Osteocyte (in vitro differentiated cells): ENCODE data around the gene PKP3. TPM values are rescaled to one million over a fixed set of nuclear protein-coding genes. Genes with fewer than 3 reads are reported as not detected.
"Not testable (repeated sequence)": the region's sequence is repeated elsewhere in the genome, so short reads cannot be mapped to it uniquely, and the experiment has no call there.

Experiments
- DNase-seq: peaks from one replicate; pipeline ENCODE4 v3.0.0; 2021; ENCODE audit warnings: mixed read lengths; ENCODE audit not compliant: unreplicated experiment; ENCODE audit errors: extremely low spot score
- H3K27ac Mint-ChIP-seq: one replicate; pipeline ENCODE4 v1.8.0; 2021; ENCODE audit warnings: mild to moderate bottlenecking, mixed read lengths; ENCODE audit not compliant: unreplicated experiment
- H3K27me3 Mint-ChIP-seq: one replicate; pipeline ENCODE4 v1.8.0; 2021; ENCODE audit warnings: mixed read lengths; ENCODE audit not compliant: unreplicated experiment
- H3K36me3 Mint-ChIP-seq: one replicate; pipeline ENCODE4 v1.8.0; 2021; ENCODE audit warnings: mixed read lengths; ENCODE audit not compliant: unreplicated experiment
- H3K4me1 Mint-ChIP-seq: one replicate; pipeline ENCODE4 v1.8.0; 2021; ENCODE audit warnings: mixed read lengths; ENCODE audit not compliant: unreplicated experiment
- H3K4me3 Mint-ChIP-seq: one replicate; pipeline ENCODE4 v1.8.0; 2021; ENCODE audit warnings: mild to moderate bottlenecking, moderate library complexity, mixed read lengths; ENCODE audit not compliant: unreplicated experiment
- H3K9me3 Mint-ChIP-seq: one replicate; pipeline ENCODE4 v1.8.0; 2021; ENCODE audit warnings: mixed read lengths; ENCODE audit not compliant: unreplicated experiment
- CTCF ChIP-seq: fragments of 200-600 bp; sonication (generic); IDR thresholded peaks from 2 replicates; pipeline ENCODE4 v1.5.0; 2021; ENCODE audit warnings: antibody characterized with exemption, mild to moderate bottlenecking, moderate library complexity
- total RNA-seq: library from RNA; stranded (reverse); gene quantifications from 2 replicates; pipeline ENCODE4 v1.2.1, GENCODE V29; 2021

Gene PKP3
- total RNA-seq, 1 donor from 2014 or later = 0.40 TPM

GRCh38 chr11:409008-409599, 15.1 kb downstream of the PKP3 start:
- no peaks in the 10 kb centered on the region for H3K27me3 Mint-ChIP-seq

GRCh38 chr11:409600-410483, 15.8 kb downstream of the PKP3 start:
- Mint-ChIP-seq H3K4me1 (peaks cover 31% of the 10 kb centered on the region), H3K27ac (no peak overlapping the region), H3K36me3 (no peaks in the 10 kb centered on the region), H3K27me3 (no peaks in the 10 kb centered on the region), H3K9me3 (no peaks in the 10 kb centered on the region), H3K4me3 (no peak overlapping the region)
- no peak for DNase-seq
- TF ChIP-seq CTCF = no peak

More at GRCh38 chr11:409008-409599, 15.1 kb downstream of the PKP3 start:
- Mint-ChIP-seq H3K9me3 (no peaks in the 10 kb centered on the region), H3K4me3 (no peak overlapping the region), H3K4me1 (peaks cover 24% of the 10 kb centered on the region), H3K27ac (no peak overlapping the region), H3K36me3 (no peaks in the 10 kb centered on the region)
- no peak for TF ChIP-seq CTCF
- DNase-seq = no peak

GRCh38 chr11:410711-411110, 16.7 kb downstream of the PKP3 start:
- not testable (repeated sequence) for H3K4me3 Mint-ChIP-seq
- H3K4me1 Mint-ChIP-seq = peaks cover 33% of the 10 kb centered on the region

GRCh38 chr11:411520-411919, 17.5 kb downstream of the PKP3 start:
- not testable (repeated sequence) for H3K27me3 Mint-ChIP-seq, H3K36me3 Mint-ChIP-seq, DNase-seq, H3K27ac Mint-ChIP-seq, H3K9me3 Mint-ChIP-seq, H3K4me3 Mint-ChIP-seq
- H3K4me1 Mint-ChIP-seq = peaks cover 37% of the 10 kb centered on the region

More at GRCh38 chr11:410711-411110, 16.7 kb downstream of the PKP3 start:
- H3K27ac Mint-ChIP-seq, H3K36me3 Mint-ChIP-seq, H3K27me3 Mint-ChIP-seq, H3K9me3 Mint-ChIP-seq, DNase-seq: not testable (repeated sequence)

- H3K9me3 Mint-ChIP-seq = no peaks in the 10 kb centered on the region
- no peaks in the 10 kb centered on the region for H3K36me3 Mint-ChIP-seq
- no peak for DNase-seq
Measured at GRCh38 chr11:412641-413119, 18.7 kb downstream of the PKP3 start.

More at GRCh38 chr11:412641-413119, 18.7 kb downstream of the PKP3 start:
- TF ChIP-seq CTCF = no peak
- Mint-ChIP-seq H3K27me3 (no peaks in the 10 kb centered on the region), H3K27ac (no peak overlapping the region), H3K4me3 (no peak overlapping the region), H3K4me1 (peaks cover 39% of the 10 kb centered on the region)
